Activated T-helper 9 cell treated with anti-CD3 and anti-CD28 coated beads, Interleukin-2, amount 50 U/mL, for 16 hours (primary cell): ENCODE results near the gene SSX2IP.
"Not testable (repeated sequence)": the region's sequence is repeated elsewhere in the genome, so short reads cannot be mapped to it uniquely, and the experiment has no call there.

Experiments used
- DNase-seq: peaks from one replicate; pipeline ENCODE4 v3.0.0-alpha.2; 2020; ENCODE audit warnings: low read depth

SSX2IP gene

GRCh38 chr1:84675106-84675505, 15.2 kb downstream of the SSX2IP start:
- no peak for DNase-seq

GRCh38 chr1:84674705-84675104, 15.6 kb downstream of the SSX2IP start:
- DNase-seq, result no peak

- no peak for DNase-seq
Measured at GRCh38 chr1:84674021-84674420, 16.2 kb downstream of the SSX2IP start.

- DNase-seq, result no peak
Measured at GRCh38 chr1:84672080-84672854, 18.0 kb downstream of the SSX2IP start.

- no peak for DNase-seq
Measured at GRCh38 chr1:84669831-84670230, 20.4 kb downstream of the SSX2IP start.

- DNase-seq, result no peak
Measured at GRCh38 chr1:84668185-84668584, 22.1 kb downstream of the SSX2IP start.

GRCh38 chr1:84665703-84666317, 24.5 kb downstream of the SSX2IP start:
- DNase-seq, result no peak

- no peak for DNase-seq
Measured at GRCh38 chr1:84653130-84653677, 37.1 kb downstream of the SSX2IP start.

GRCh38 chr1:84644472-84644871, 45.8 kb downstream of the SSX2IP start:
- no peak for DNase-seq

- no peak for DNase-seq
Measured at GRCh38 chr1:84643183-84643582, 47.1 kb downstream of the SSX2IP start.

- DNase-seq, result no peak
Measured at GRCh38 chr1:84642774-84643173, 47.5 kb downstream of the SSX2IP start.

- DNase-seq, result not testable (repeated sequence)
Measured at GRCh38 chr1:84639731-84640130, 50.5 kb downstream of the SSX2IP start.

GRCh38 chr1:84635429-84635828, 54.8 kb downstream of the SSX2IP start:
- no peak for DNase-seq

GRCh38 chr1:84634536-84635205, 55.6 kb downstream of the SSX2IP start:
- DNase-seq, result no peak

- DNase-seq, result no peak
Measured at GRCh38 chr1:84632673-84633434, 57.4 kb downstream of the SSX2IP start.

GRCh38 chr1:84632137-84632536, 58.1 kb downstream of the SSX2IP start:
- no peak for DNase-seq

- no peak for DNase-seq
Measured at GRCh38 chr1:84624876-84625275, 65.4 kb downstream of the SSX2IP start.

- no peak for DNase-seq
Measured at GRCh38 chr1:84621553-84621952, 68.7 kb downstream of the SSX2IP start.

GRCh38 chr1:84620720-84621313, 69.4 kb downstream of the SSX2IP start:
- peak; percentile 74 for DNase-seq

- peak; percentile 42 for DNase-seq
Measured at GRCh38 chr1:84619383-84620102, 70.7 kb downstream of the SSX2IP start.

- DNase-seq, result no peak
Measured at GRCh38 chr1:84617349-84617748, 72.9 kb downstream of the SSX2IP start.
